Loucy (cell line): ENCODE results near the gene ATRIP.

ENCODE experiments used
- H2AFZ ChIP-seq: fragments of 200-600 bp; sonication (generic); 2 replicates; pipeline ENCODE4 v1.6.0; 2016; ENCODE audit warnings: antibody characterized with exemption, mild to moderate bottlenecking, low read length, moderate library complexity
- H3F3A ChIP-seq: fragments of 200-600 bp; 2 replicates; pipeline ENCODE4 v1.6.0; 2016; ENCODE audit warnings: antibody characterized with exemption, low read depth, mild to moderate bottlenecking
- H3K27me3 ChIP-seq: fragments of 200-600 bp; sonication (generic); 2 replicates; pipeline ENCODE4 v1.6.1; 2014; ENCODE audit warnings: low read length, mild to moderate bottlenecking; ENCODE audit not compliant: insufficient read depth, poor library complexity, severe bottlenecking
- H3K36me3 ChIP-seq: fragments of 200-600 bp; sonication (generic); 2 replicates; pipeline ENCODE4 v1.6.1; 2016; ENCODE audit warnings: low read length; ENCODE audit not compliant: insufficient read depth
- H3K4me1 ChIP-seq: fragments of 200-600 bp; sonication (generic); 2 replicates; pipeline ENCODE4 v1.5.1; 2014; ENCODE audit warnings: low read length, mild to moderate bottlenecking; ENCODE audit not compliant: insufficient read depth, poor library complexity, severe bottlenecking
- H3K4me2 ChIP-seq: fragments of 200-600 bp; sonication (generic); 2 replicates; pipeline ENCODE4 v1.6.0; 2014; ENCODE audit warnings: antibody characterized with exemption, low read length, low read depth, mild to moderate bottlenecking; ENCODE audit not compliant: poor library complexity, severe bottlenecking
- H3K4me3 ChIP-seq: fragments of 200-600 bp; sonication (generic); 2 replicates; pipeline ENCODE4 v1.5.1; 2014; ENCODE audit warnings: low read length, mild to moderate bottlenecking, mixed read lengths; ENCODE audit not compliant: poor library complexity, severe bottlenecking
- H3K79me2 ChIP-seq: fragments of 200-600 bp; sonication (generic); 2 replicates; pipeline ENCODE4 v1.6.1; 2014; ENCODE audit warnings: low read length; ENCODE audit not compliant: insufficient read depth
- H3K9ac ChIP-seq: fragments of 200-600 bp; sonication (generic); 2 replicates; pipeline ENCODE4 v1.6.0; 2014; ENCODE audit warnings: mild to moderate bottlenecking, low read depth, low read length, moderate library complexity; ENCODE audit not compliant: poor library complexity, severe bottlenecking
- H3K9me2 ChIP-seq: fragments of 200-600 bp; sonication (generic); replicated peaks from 2 replicates; pipeline ENCODE4 v1.6.1; 2016; ENCODE audit warnings: low read depth, low read length, mixed read lengths
- H3K9me3 ChIP-seq: fragments of 200-600 bp; sonication (generic); 2 replicates; pipeline ENCODE4 v1.6.1; 2014; ENCODE audit warnings: mild to moderate bottlenecking, antibody characterized with exemption, low read length, low read depth; ENCODE audit not compliant: insufficient read depth
- H4K20me1 ChIP-seq: fragments of 200-600 bp; sonication (generic); 2 replicates; pipeline ENCODE4 v1.6.0; 2014; ENCODE audit warnings: antibody characterized with exemption, low read length, mild to moderate bottlenecking; ENCODE audit not compliant: insufficient read depth, poor library complexity, severe bottlenecking
- CTCF ChIP-seq: fragments of 200-600 bp; sonication (generic); conservative IDR thresholded peaks from 2 replicates; pipeline ENCODE4 v1.5.1; 2014; ENCODE audit warnings: mild to moderate bottlenecking, antibody characterized with exemption, low read length
- EZH2phosphoT487 ChIP-seq: fragments of 200-600 bp; IDR thresholded peaks from 2 replicates; pipeline ENCODE4 v1.6.1; 2018; ENCODE audit warnings: antibody characterized with exemption, mild to moderate bottlenecking, moderate library complexity, borderline replicate concordance

ATRIP gene

GRCh38 chr3:48409291-48410201 is 37.0 kb upstream of the ATRIP start:
- Histone ChIP-seq H3K4me3 (no peak overlapping the region), H3K4me2 (no peak overlapping the region), H4K20me1 (no peaks in the 10 kb centered on the region), H2AFZ (no peak overlapping the region), H3K9me3 (no peaks in the 10 kb centered on the region), H3K4me1 (peaks cover 17% of the 10 kb centered on the region), H3K9ac (no peak overlapping the region), H3K79me2 (no peaks in the 10 kb centered on the region), H3K27me3 (no peaks in the 10 kb centered on the region), H3F3A (no peaks in the 10 kb centered on the region), H3K36me3 (peaks cover 76% of the 10 kb centered on the region; the same call in 1 of the 2 replicates), H3K9me2 (no peaks in the 10 kb centered on the region)
- no peak for TF ChIP-seq EZH2phosphoT487
- TF ChIP-seq CTCF: no peak

GRCh38 chr3:48410205-48411040 is 36.1 kb upstream of the ATRIP start:
- Histone ChIP-seq H3K4me2 (no peak overlapping the region), H3K4me3 (no peak overlapping the region), H3K9me3 (no peaks in the 10 kb centered on the region), H3K27me3 (no peaks in the 10 kb centered on the region), H3K79me2 (no peaks in the 10 kb centered on the region), H4K20me1 (no peaks in the 10 kb centered on the region), H2AFZ (no peak overlapping the region), H3K9ac (no peak overlapping the region), H3F3A (no peaks in the 10 kb centered on the region), H3K4me1 (peaks cover 17% of the 10 kb centered on the region), H3K36me3 (peaks cover 77% of the 10 kb centered on the region; the same call in 1 of the 2 replicates), H3K9me2 (no peaks in the 10 kb centered on the region)
- TF ChIP-seq CTCF: no peak
- no peak for TF ChIP-seq EZH2phosphoT487

GRCh38 chr3:48411041-48411588 is 35.4 kb upstream of the ATRIP start:
- no peak for TF ChIP-seq EZH2phosphoT487
- no peak for TF ChIP-seq CTCF
- Histone ChIP-seq H3K4me1 (peaks cover 15% of the 10 kb centered on the region), H3K79me2 (no peaks in the 10 kb centered on the region), H3K9me3 (no peaks in the 10 kb centered on the region), H3K4me2 (no peak overlapping the region), H3F3A (no peaks in the 10 kb centered on the region), H3K4me3 (no peak overlapping the region), H3K9me2 (no peaks in the 10 kb centered on the region), H3K9ac (no peak overlapping the region), H2AFZ (no peak overlapping the region), H4K20me1 (no peaks in the 10 kb centered on the region), H3K27me3 (no peaks in the 10 kb centered on the region), H3K36me3 (peaks cover 76% of the 10 kb centered on the region; the same call in 1 of the 2 replicates)
